GM18508 (cell line): Measurements from ENCODE around the gene INPP4B.

Experiments used
- ATAC-seq: cut with Tn5 transposase; IDR thresholded peaks from one replicate; pipeline ENCODE4 v1.9.1; 2021; ENCODE audit warnings: moderate number of reproducible peaks; ENCODE audit not compliant: insufficient read depth, unreplicated experiment

Gene INPP4B

DNA sequence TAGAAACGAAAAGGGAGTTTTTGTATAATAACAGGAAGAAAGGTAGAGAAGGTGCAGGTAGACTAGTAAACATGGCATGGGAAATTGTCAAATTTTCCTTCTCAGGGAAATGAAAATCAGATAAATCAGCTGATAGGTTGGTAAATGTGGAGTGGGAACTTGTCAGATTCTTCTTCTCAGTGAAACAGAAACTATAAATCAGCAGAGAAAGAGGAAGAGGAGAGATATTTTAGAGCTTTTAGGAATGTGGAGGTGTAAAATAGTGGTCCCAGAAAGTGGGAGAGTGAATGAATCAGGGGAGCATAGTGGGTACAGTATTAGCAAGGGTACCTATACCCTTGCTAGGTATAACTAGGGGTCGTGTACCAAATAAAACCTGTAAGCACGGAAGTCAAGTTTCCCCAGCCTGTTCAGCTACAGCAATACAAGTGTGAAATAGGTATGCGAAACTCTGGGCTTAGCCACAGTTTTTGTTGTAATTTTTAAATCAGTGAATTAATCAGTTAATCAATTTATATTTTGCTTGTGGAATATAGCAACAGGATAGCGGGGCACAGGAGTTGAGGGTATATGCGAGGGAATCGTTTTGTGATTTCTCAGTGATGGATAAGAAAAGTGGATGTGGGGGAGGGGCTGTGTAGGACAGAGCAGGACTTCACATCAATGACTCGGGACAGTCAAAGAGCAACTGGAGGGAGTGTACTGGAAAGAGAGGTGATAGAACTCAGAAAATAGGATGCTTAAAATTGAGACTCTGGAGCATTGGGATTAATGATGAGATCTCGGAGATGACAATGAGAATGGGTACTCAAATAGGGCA is 561.5 kb downstream of the INPP4B start:
- ATAC-seq: no peak

DNA sequence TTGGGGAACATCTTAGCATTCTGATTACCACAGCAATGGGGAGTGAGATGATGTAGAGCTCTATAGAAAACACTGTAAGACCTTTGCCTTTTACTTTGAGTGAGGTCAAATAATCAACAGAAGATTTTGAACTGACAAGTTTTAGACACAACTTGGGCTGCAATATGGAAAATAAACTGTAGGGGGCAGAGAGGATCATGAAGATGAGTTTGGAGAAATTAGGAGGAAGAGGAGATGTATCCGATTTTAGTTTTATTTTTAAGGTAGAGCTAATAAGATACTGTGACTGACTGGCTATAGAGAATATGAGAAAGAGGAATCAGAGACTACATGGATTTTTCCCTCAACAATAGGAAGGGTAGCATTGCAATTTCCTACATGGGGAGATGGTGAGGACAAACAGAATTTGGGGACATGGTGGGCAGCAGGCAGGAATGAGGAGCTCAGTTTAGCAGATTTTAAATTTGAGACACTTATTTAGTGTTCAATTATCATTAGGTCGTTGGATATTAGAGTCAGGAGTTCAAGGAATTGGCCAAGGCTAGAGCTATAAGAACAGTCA is 563.1 kb downstream of the INPP4B start:
- no peak for ATAC-seq

DNA sequence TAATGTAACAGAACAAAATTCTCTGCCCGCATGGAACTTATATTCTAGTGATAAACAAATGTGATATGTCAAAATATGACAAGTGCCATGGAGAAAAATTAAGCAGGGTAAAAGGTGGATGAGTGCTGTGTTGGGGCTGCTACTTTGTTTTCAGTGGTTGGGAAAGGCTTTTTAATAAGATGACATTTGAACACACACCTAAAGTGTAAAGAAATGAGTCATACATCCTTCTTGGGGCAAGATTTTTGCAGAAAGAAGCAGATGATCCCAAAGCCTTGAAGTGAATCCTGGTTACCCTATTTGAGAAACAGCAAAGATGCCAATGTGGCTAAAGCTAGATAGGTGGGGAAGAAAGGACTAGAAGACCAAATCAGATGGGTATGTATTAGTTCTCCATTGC is 564.1 kb downstream of the INPP4B start:
- ATAC-seq: no peak

DNA sequence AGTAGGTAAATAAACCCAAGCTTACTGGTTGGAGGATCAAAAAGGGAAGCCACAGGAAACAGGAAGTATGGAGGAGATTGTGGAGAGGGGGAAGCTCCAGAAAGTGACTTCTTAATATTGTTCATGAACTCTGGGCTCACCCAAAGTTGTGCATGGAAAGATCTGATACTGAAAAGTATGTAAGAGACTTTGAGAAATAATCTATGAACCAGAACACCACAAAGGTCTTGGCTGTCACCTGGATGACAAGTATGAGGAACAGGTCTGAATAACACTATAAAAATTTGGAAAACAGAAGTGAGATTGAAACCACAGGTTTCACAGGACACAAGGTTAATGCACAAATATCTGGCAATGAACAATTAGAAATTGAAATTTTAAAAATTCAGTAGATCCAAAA is 567.4 kb downstream of the INPP4B start:
- ATAC-seq: no peak

DNA sequence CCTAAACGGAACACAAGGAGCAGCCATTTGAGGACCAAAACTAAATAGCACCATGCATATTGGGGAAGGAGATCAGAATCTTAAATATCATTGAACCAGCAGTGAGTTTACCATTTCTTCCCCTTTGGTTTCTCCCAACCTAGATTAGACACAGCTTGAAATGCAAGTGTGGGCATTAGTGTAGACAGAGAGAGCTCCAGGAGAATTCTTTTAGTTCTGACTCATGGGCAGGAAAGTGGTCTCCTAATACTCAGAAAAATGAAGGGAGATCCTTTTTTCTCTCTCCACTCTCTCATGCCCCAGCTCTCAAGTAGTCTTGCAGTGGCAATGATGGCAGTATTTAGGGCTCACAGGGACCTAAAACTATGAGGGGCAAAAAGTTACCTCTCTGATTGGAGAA is 567.9 kb downstream of the INPP4B start:
- ATAC-seq: no peak

DNA sequence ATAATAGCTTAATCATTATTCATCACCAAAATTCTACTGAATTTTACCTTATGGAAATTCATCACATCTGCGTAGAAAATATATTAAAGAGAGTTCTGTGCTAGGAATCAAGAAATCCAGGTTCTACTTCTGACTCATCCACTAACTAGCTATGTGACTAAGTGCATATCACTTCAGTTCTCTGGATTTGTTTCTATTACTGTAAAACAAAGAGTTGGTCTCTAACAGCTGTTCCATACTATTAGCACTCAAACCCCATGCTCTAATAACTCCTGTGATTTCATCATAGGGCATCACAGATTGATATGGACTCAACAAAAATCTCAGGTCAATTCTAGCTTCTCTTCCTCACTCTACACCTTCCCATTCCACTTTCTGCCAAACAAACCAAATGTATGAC is 572.0 kb downstream of the INPP4B start:
- no peak for ATAC-seq

DNA sequence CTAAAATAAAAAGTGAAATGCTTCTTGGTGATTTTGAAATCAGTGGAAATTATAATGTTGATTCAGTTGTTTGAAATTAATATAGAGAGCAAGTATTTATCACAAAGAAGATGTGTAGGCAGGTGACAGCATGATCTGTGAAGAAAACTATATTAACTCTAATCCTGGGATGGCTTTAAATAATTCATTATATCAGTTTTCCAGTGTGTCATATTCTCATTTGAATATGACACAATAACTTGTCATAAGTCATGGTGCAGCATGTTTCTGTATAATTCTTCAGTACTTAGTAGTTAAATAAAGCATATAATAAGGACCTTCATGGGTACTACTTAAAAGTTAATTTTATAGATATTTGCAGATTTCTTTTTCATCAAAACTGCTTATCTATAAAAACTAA is 573.6 kb downstream of the INPP4B start:
- ATAC-seq: no peak

DNA sequence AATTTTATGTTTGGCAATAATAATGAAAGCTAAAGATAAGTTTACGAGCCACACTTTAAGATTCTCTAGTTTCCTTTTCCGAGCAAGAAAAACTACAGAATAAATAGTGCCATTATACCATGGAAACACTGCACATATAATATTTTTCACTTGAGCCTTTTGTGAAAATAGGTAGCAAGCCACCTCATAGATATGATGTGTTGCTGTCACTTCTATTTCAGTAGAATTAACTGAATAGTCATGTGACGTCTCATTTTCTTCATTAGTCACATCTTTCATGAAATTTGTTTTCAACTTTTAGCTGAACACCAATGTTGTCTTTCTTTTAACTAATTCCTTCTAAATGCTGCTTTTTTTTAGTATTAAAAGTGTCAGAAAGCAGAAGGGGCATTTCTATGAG is 574.3 kb downstream of the INPP4B start:
- no peak for ATAC-seq

DNA sequence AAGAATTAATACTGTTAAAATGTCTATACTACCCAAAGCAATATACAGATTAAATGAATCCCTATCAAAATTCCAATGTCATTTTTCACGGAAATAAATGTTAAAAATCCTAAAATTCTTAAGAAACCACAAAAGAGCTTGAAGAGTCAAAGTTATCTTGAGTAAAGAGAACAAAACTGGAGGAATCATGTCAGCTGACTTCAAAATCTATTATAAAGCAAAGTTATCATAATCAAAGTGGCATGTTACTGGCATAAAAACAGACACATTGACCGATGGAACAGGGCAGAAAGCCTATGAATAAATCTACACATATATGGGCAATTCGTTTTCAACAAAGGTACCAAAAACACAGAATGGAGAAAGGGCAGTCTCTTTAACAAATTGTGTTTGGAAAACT is 579.0 kb downstream of the INPP4B start:
- no peak for ATAC-seq

DNA sequence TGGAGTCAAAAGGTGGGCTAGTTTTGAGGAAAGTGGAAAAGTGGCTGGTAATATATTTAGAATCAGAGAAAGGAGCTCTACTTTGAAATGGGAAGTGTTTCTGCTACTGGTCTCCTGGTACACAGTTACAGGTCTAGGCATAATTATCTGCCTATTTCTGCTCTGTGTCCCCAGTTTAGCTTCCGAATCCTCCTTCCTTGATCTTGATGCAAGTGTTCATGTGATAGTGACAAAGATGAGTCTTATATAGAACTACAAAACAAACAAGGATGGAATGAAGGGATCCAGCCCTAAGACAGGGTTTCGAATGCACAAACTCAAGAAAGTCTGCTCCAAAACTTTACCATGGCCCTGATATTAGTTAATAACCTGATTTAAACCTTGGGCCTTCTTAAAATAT is 580.2 kb downstream of the INPP4B start:
- no peak for ATAC-seq

DNA sequence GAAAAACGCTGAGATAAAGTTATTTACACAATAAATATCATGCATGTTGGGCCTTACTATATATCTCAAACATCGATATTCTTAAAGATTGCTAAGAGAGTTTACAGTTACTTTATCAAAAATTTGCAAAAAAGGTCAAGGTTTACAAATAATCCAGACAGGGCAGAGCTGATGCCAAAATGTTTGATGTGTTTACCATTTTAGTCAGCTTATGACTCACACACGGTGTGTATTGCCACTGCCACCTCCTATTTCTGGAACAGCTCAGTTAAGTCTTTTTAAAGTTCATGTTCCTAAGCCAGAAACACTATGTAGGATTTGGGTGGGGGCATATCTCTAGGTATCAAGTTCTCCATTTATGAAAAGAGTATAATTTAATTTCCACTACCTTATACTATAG is 580.6 kb downstream of the INPP4B start:
- ATAC-seq: no peak

DNA sequence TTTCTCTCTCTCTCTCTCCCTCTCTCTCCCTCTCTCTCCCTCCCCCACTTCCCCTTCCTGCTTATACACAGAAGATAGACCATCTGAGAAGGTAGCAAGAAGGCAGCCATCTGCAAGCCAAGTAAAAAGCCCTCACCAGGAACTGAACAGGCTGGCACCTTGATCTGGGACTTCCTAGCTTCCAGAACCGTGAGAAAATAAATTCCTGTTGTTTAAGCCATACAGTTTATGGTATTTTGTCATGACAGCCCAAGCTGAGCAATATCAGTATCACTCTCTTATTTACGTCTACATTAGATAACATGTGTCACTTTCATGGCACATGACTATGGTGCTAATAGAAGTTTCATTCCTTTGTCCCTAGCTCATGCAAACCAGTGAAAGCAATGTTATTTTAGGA is 581.1 kb downstream of the INPP4B start:
- ATAC-seq: no peak

DNA sequence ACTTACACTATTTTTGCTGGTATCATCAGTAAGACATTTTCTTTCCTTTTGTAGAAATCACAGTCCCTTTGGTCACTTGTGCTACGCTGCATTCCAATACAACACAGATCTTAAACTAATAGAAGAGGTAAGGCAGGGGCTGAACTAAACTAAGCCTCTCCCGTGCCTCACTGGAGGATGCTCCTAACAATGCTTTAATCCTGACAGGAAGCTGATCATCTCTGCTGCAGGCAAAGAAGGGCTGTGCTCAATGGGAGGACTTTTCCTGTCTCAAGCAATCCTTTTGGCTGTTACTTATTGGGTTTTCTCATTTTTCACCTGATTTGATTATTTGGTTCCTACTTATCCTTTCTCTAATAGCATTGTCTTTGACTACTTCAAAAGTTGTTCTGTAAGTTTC is 583.1 kb downstream of the INPP4B start:
- no peak for ATAC-seq

DNA sequence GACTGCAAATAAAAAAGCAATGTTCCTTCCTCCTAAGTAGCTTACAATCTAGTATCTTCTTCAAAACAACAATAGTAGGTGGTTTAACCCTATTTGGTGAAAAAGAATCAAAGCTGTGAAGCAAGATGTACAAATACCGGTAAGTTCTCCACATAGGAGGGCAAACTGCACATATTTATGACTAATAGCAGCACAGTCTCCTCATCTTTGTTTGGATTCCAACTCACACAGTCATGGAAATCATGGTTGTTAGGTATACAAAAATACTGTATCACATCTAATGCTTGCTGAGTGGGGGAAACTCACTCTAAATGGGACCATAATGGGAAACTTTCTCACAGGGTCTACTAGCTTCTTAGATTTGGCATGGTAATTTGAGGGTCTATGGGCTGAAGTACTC is 597.2 kb downstream of the INPP4B start:
- no peak for ATAC-seq

DNA sequence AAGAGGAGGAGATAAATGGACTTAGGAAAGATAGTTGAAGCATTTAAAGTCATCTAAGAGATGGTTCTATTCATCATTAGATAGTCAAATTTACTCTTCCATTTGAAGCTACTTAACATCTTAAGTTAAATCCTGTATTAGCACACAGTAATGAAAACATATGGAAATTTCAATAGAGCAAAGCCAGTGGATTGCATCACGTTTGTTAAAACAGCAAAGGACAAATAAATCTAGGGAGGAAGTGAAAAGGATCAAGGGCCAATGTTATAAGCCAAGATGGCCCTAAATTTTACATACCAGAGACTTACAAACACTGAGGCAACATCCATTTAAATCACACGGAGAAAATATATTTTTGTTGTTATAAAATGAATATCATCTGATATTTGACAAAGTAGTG is 602.8 kb downstream of the INPP4B start:
- no peak for ATAC-seq

DNA sequence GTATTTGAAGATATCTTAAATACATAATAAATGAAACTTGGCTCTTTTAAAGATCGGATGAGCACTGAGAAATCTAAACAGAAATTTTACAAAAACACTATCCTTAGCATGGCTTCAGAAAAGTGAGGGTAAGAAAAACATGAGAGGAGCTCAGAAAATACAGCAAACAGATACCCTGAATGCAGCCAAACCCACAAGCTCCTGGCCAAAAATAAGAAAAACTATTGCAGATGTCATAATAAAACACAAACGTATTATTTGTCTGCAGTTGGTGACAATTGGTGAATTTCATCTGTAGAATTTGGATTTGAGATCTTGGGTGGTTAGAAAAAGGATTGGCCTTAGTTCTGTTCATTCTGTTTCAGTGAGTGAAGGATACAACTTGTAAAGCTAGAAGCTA is 603.9 kb downstream of the INPP4B start:
- ATAC-seq: no peak

DNA sequence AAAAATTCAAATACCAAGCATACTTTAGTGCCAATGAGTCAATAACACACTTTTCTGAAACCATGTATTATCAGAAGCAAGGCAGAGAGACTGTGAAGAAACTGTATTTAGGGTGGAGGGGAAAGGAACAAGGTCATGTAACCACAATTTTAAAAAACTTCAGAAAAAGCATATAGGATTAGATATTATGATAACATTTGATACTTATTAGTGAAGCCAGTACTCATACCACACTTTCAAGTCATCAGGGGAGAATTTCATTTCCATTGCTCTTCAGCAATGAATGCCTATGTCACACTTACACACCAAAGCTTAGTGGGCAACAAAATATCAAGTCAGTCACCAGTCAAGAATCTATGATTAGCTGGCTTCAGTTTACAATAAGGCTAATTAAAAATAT is 607.5 kb downstream of the INPP4B start:
- ATAC-seq: no peak

DNA sequence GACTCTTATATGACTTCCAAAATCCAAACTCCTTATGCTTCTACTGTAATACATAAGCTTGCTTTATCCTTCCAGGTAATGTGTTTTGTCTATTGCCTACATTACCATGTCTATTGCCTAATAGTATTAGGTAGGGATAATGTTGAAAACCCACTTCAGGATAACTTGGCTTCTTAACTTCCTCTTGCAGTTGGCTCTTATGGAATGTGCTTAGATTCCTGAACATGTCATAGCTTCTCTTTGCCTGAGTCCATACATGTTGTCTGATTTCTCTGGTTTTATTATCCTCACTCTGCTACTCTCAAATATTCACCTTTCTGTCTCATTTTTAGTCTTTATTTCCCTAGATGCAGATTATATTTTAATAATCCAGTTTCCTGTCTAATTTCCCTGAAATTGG is 609.8 kb downstream of the INPP4B start:
- no peak for ATAC-seq

DNA sequence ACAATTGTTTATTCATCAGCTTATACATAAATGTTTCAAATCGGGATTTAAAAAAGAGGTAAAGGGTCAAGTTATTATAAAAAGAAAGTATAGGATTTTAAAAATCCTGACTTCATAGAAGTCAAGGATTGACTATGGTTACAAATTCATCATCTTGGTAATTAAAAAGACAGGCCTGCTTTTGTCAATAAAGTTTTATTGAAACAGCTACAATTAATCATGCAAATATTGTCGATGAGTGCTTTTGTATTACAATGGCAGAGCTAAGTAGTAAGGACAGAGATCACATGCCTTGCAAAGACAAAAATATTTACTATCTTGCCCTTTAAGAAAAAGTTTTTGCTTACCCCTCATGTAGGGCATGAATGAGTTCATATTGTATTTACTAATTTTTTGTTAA is 614.3 kb downstream of the INPP4B start:
- ATAC-seq: no peak

DNA sequence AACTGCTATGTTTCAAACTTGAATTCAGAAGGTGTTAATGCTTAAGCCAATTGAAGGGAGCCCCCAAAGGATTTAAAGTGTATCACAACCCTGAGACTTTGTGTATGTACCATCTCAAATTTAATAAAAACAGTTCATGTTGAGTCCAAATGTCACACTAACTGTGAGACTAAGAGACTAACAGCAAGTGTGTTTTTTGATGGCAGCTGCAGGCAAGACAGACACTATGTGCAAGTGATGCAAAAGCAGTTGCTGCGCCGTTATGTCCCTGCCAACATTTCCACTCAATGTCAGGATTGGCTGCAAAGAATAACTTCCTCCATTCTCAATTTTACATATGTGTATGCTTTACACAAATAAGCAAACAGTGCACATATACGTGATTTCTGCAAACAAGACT is 615.1 kb downstream of the INPP4B start:
- no peak for ATAC-seq

DNA sequence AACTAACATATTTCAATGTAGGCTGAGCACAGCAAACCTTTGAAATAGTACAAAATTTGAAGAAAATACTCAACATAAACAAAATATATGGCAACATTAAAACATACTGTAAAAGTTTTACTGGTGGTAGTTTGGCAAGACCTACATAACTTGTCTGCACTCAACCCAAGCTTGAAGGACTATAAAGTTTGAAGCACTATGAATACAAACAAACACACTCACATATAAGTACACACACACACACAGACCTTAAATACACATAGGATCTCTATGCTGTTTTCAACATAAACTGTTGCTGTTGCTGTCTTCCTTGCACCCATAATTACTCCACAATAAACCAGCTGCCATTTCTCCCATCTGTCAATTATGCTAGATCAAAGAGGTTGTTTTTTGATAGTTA is 620.1 kb downstream of the INPP4B start:
- ATAC-seq: no peak

DNA sequence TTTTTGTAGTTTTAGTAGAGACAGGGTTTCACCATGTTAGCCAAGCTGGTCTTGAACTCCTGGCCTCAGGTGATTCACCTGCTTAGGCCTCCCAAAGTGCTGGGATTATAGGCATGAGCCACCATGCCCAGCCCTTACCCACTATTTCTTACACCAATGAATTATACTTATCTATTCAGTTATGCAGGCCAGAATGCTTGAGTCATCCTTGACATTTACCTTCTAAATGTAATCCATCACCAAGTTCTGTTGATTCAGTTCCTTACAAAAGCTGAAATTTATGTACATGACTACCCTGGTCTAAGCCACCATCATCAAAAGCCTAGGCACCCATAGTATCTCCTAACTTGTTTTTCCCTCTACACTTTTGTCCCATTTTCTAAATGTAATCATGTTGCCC is 624.0 kb downstream of the INPP4B start:
- ATAC-seq: no peak
